ENCODE results near the gene GPAT3.

Gene GPAT3

DNA sequence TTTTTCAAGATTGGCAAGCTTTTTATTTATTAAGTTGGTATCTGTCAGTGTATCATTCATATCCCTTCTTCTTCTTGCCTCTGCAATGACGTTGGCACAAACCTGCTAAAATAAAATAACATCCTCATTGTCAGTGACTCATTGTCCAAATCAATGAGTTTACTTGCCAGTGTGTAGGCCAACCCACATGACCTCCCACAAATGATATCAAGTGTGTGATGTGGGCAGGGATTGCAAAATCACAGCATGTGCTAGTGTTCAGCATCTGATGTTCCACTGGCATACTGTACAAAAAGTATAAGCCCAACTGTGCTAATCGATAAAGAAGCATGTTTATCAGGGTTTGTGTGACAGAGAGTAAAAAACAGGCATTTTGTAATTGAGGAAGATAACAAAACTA is 25.5 kb downstream of the GPAT3 start:
- TF ChIP-seq EZH2phosphoT487 (IDR thresholded peaks at IDR 0.05; ENCODE audit: borderline replicate concordance, low read length): no peak
- TF ChIP-seq, protein P1, sequence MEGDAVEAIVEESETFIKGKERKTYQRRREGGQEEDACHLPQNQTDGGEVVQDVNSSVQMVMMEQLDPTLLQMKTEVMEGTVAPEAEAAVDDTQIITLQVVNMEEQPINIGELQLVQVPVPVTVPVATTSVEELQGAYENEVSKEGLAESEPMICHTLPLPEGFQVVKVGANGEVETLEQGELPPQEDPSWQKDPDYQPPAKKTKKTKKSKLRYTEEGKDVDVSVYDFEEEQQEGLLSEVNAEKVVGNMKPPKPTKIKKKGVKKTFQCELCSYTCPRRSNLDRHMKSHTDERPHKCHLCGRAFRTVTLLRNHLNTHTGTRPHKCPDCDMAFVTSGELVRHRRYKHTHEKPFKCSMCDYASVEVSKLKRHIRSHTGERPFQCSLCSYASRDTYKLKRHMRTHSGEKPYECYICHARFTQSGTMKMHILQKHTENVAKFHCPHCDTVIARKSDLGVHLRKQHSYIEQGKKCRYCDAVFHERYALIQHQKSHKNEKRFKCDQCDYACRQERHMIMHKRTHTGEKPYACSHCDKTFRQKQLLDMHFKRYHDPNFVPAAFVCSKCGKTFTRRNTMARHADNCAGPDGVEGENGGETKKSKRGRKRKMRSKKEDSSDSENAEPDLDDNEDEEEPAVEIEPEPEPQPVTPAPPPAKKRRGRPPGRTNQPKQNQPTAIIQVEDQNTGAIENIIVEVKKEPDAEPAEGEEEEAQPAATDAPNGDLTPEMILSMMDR (IDR thresholded peaks at IDR 0.05; ENCODE audit: low read depth, low read length, poor library complexity, severe bottlenecking): no peak
- Histone ChIP-seq H3K79me2 (ENCODE audit: control insufficient read depth, low read length) (no peaks in the 10 kb centered on the region), H3K4me1 (ENCODE audit: control insufficient read depth, low read length) (no peaks in the 10 kb centered on the region), H4K20me1 (ENCODE audit: control insufficient read depth, insufficient read depth, low read depth, low read length) (no peaks in the 10 kb centered on the region), H3K9me3 (ENCODE audit: control insufficient read depth, insufficient read depth, low read length) (no peaks in the 10 kb centered on the region), H3K4me3 (ENCODE audit: low read length) (no peak overlapping the region), H3K9me2 (replicated peaks; ENCODE audit: control insufficient read depth, low read length) (no peaks in the 10 kb centered on the region), H3K36me3 (ENCODE audit: control insufficient read depth, low read length) (no peaks in the 10 kb centered on the region), H3F3A (ENCODE audit: control insufficient read depth, insufficient read depth) (no peaks in the 10 kb centered on the region), H3K27ac (ENCODE audit: low read depth, low read length) (no peak overlapping the region), H3K27me3 (ENCODE audit: control insufficient read depth, low read length) (peaks cover 11% of the 10 kb centered on the region), H3K4me2 (ENCODE audit: low read length) (no peak overlapping the region)

DNA sequence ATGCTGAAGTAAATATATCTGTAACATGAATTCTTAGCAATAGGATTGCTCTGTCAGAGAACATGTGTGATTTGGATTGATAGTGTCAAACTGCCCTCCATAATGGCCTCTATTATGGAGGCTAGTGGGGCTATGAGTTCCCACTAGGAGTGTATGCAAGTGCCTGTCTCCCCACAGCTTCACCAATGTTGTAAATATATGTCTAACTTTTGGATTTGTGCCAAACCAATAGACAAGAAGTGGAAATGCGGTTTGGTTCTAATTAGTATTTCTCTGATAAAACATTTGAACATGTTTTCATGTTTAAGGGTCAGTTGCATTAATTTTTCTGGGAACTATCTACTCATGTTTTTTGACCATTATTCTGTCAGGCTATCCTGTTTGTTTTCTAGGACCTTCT is 28.1 kb downstream of the GPAT3 start:
- Histone ChIP-seq H3K9me3 (ENCODE audit: control insufficient read depth, insufficient read depth, low read length) (no peaks in the 10 kb centered on the region), H3K27ac (ENCODE audit: low read depth, low read length) (no peak overlapping the region), H3K4me2 (ENCODE audit: low read length) (no peak overlapping the region), H3K4me1 (ENCODE audit: control insufficient read depth, low read length) (no peaks in the 10 kb centered on the region), H3K36me3 (ENCODE audit: control insufficient read depth, low read length) (no peaks in the 10 kb centered on the region), H3F3A (ENCODE audit: control insufficient read depth, insufficient read depth) (no peaks in the 10 kb centered on the region), H4K20me1 (ENCODE audit: control insufficient read depth, insufficient read depth, low read depth, low read length) (no peaks in the 10 kb centered on the region), H3K4me3 (ENCODE audit: low read length) (no peak overlapping the region), H3K27me3 (ENCODE audit: control insufficient read depth, low read length) (peaks cover 6% of the 10 kb centered on the region), H3K79me2 (ENCODE audit: control insufficient read depth, low read length) (no peaks in the 10 kb centered on the region), H3K9me2 (replicated peaks; ENCODE audit: control insufficient read depth, low read length) (no peaks in the 10 kb centered on the region)
- TF ChIP-seq, protein P1 (IDR thresholded peaks at IDR 0.05; ENCODE audit: low read depth, low read length, poor library complexity, severe bottlenecking): no peak

DNA sequence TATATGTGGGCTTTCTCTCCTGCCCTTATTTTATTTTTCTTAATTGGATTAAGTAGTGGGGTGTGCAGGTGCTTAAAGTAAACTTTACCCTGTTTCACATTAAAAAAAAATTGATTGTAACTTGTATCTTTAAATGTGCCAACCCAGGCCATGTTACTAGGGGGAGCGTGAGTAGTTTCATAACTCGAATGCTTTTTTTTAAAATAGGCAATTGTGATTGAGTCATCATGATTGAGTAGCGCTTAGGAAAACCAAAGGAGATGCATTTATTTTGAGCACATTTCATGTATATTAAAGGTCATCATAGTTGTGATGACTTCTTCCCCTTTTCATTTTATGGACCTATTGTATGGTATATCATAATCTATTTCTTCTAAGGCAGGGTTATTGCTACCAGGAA is 32.2 kb downstream of the GPAT3 start:
- Histone ChIP-seq H3K79me2 (ENCODE audit: control insufficient read depth, low read length) (no peaks in the 10 kb centered on the region), H3K9me2 (replicated peaks; ENCODE audit: control insufficient read depth, low read length) (no peaks in the 10 kb centered on the region), H3K4me2 (ENCODE audit: low read length) (no peak overlapping the region), H3K27me3 (ENCODE audit: control insufficient read depth, low read length) (peaks cover 6% of the 10 kb centered on the region), H3K36me3 (ENCODE audit: control insufficient read depth, low read length) (no peaks in the 10 kb centered on the region), H3F3A (ENCODE audit: control insufficient read depth, insufficient read depth) (no peaks in the 10 kb centered on the region), H3K9me3 (ENCODE audit: control insufficient read depth, insufficient read depth, low read length) (no peaks in the 10 kb centered on the region), H3K27ac (ENCODE audit: low read depth, low read length) (no peak overlapping the region), H4K20me1 (ENCODE audit: control insufficient read depth, insufficient read depth, low read depth, low read length) (no peaks in the 10 kb centered on the region), H3K4me1 (ENCODE audit: control insufficient read depth, low read length) (no peaks in the 10 kb centered on the region), H3K4me3 (ENCODE audit: low read length) (no peak overlapping the region)
- TF ChIP-seq, protein P1 (IDR thresholded peaks at IDR 0.05; ENCODE audit: low read depth, low read length, poor library complexity, severe bottlenecking): no peak
- TF ChIP-seq EZH2phosphoT487 (IDR thresholded peaks at IDR 0.05; ENCODE audit: borderline replicate concordance, low read length): no peak

DNA sequence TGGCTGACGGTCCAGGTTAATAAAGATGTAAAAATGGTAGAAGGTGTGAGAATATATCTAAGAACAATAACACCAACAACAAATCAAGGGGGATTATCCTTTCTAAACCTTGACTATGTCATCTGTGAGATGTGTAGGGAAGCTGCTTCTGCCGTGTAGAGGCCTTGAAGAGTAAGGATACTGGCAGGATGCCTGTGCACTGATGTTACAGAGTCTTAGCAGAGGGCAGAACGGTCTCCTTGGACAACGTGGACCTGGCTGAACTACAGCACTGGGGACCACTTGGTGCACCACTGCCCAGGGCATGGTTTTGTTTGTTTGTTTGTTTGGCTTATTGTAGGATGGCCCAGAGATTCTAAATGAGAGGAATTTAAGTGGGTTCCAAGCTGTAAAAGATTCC is 33.5 kb downstream of the GPAT3 start:
- Histone ChIP-seq H3K9me2 (replicated peaks; ENCODE audit: control insufficient read depth, low read length) (no peaks in the 10 kb centered on the region), H3K4me1 (ENCODE audit: control insufficient read depth, low read length) (no peaks in the 10 kb centered on the region), H3K79me2 (ENCODE audit: control insufficient read depth, low read length) (no peaks in the 10 kb centered on the region), H3K36me3 (ENCODE audit: control insufficient read depth, low read length) (no peaks in the 10 kb centered on the region), H3F3A (ENCODE audit: control insufficient read depth, insufficient read depth) (no peaks in the 10 kb centered on the region), H3K4me3 (ENCODE audit: low read length) (no peak overlapping the region), H3K9me3 (ENCODE audit: control insufficient read depth, insufficient read depth, low read length) (no peaks in the 10 kb centered on the region), H4K20me1 (ENCODE audit: control insufficient read depth, insufficient read depth, low read depth, low read length) (no peaks in the 10 kb centered on the region), H3K27me3 (ENCODE audit: control insufficient read depth, low read length) (peaks cover under 1% of the 10 kb centered on the region; the same call in 1 of the 2 replicates), H3K4me2 (ENCODE audit: low read length) (no peak overlapping the region), H3K27ac (ENCODE audit: low read depth, low read length) (no peak overlapping the region)
- TF ChIP-seq EZH2phosphoT487 (IDR thresholded peaks at IDR 0.05; ENCODE audit: borderline replicate concordance, low read length): no peak
- TF ChIP-seq, protein P1 (IDR thresholded peaks at IDR 0.05; ENCODE audit: low read depth, low read length, poor library complexity, severe bottlenecking): no peak
